ENCODE data around the gene MEIS1. TPM values are rescaled to one million over a fixed set of nuclear protein-coding genes. Genes with fewer than 3 reads are reported as not detected.

The MEIS1 gene
- total RNA-seq, 1 experiment from 2014 or later, result 0.66 TPM

- Histone ChIP-seq H3K9ac (ENCODE audit: extremely low read depth, insufficient read length, low read length) (no peak overlapping the region), H3K4me2 (ENCODE audit: insufficient read depth, insufficient read length, low read length) (no peak overlapping the region), H2BK120ac (ENCODE audit: low read depth, low read length, poor library complexity, severe bottlenecking) (no peak overlapping the region), H2BK12ac (ENCODE audit: insufficient read length, low read depth, low read length) (no peak overlapping the region), H4K20me1 (ENCODE audit: control insufficient read depth, insufficient read depth, insufficient read length) (no peaks in the 10 kb centered on the region), H2AK5ac (ENCODE audit: insufficient read length, low read length) (no peak overlapping the region), H2AFZ (ENCODE audit: low read length) (no peak overlapping the region), H2BK15ac (ENCODE audit: low read depth, low read length) (no peak overlapping the region), H3K56ac (ENCODE audit: insufficient read length, low read depth, low read length) (no peak overlapping the region), H3K4ac (ENCODE audit: low read depth, low read length) (no peak overlapping the region), H4K5ac (ENCODE audit: insufficient read length, low read depth, low read length) (no peak overlapping the region), H4K91ac (ENCODE audit: insufficient read length, low read depth, low read length) (no peak overlapping the region), H3K4me1 (ENCODE audit: insufficient read depth, low read length) (no peaks in the 10 kb centered on the region; the same call in 1 of the 2 replicates), H3K79me2 (ENCODE audit: insufficient read depth, low read length) (no peaks in the 10 kb centered on the region), H3K14ac (ENCODE audit: insufficient read depth, low read length) (no peak overlapping the region), H3K23ac (ENCODE audit: insufficient read length, low read depth, low read length) (no peak overlapping the region), H3K9me3 (ENCODE audit: control insufficient read depth, low read depth, low read length) (no peaks in the 10 kb centered on the region), H4K8ac (replicated peaks; ENCODE audit: insufficient read length, low read depth, low read length) (no peak overlapping the region), H3T11ph (ENCODE audit: low read length) (no peak overlapping the region), H2BK5ac (ENCODE audit: insufficient read length, low read length) (no peak overlapping the region), H3K27ac (ENCODE audit: insufficient read length, low read depth, low read length) (no peak overlapping the region), H3K27me3 (ENCODE audit: insufficient read depth, low read length) (no peaks in the 10 kb centered on the region), H3K23me2 (ENCODE audit: insufficient read length, low read depth, low read length, poor library complexity, severe bottlenecking) (peaks cover 3% of the 10 kb centered on the region), H2BK20ac (ENCODE audit: low read depth, low read length, poor library complexity, severe bottlenecking) (no peak overlapping the region), H3K79me1 (ENCODE audit: insufficient read depth, low read depth, low read length, poor library complexity, severe bottlenecking) (no peaks in the 10 kb centered on the region), H3K18ac (ENCODE audit: insufficient read length, low read depth, low read length) (no peak overlapping the region)
- Mint-ChIP-seq H3K4me1 (peaks cover 13 to 20% of the 10 kb centered on the region in 2 experiments), H3K27ac (no peak overlapping the region), H3K36me3 (ENCODE audit: insufficient read depth in 1 of 3, low read depth in 3 of 3) (no peaks in the 10 kb centered on the region), H3K4me3 (no peak overlapping the region), H3K27me3 (ENCODE audit: low read depth) (no peaks in the 10 kb centered on the region), H3K9me3 (no peaks in the 10 kb centered on the region)
- WGBS (ENCODE audit: extremely low coverage, insufficient read length, low lambda C conversion rate), result no CpG with 5 or more reads among the region's 2 CpGs
- no peak for TF ChIP-seq CTCF (conservative IDR thresholded peaks at IDR 0.05)
- DNase-seq, result no peak
Measured at GRCh38 chr2:66536290-66536673, 101.4 kb downstream of the MEIS1 start.

Data from H9 (cell line).